H9 (cell line): ENCODE results near the gene FANCC. TPM values are rescaled to one million over a fixed set of nuclear protein-coding genes. Genes with fewer than 3 reads are reported as not detected.

Experiments used
- DNase-seq: peaks from one replicate; pipeline ENCODE4 v3.0.0-alpha.2; 2017
- H2AFZ ChIP-seq: one replicate; pipeline ENCODE4 v1.6.1; 2013; ENCODE audit warnings: mild to moderate bottlenecking, low read length, control low read depth, moderate library complexity
- H2AK5ac ChIP-seq: 2 replicates; pipeline ENCODE4 v1.6.1; 2013; ENCODE audit warnings: low read length, control low read depth, mixed read lengths; ENCODE audit not compliant: insufficient read length
- H2BK120ac ChIP-seq: one replicate; pipeline ENCODE4 v1.6.1; 2013; ENCODE audit warnings: low read depth, mild to moderate bottlenecking, low read length, control low read depth, inconsistent platforms; ENCODE audit not compliant: poor library complexity, severe bottlenecking
- H2BK12ac ChIP-seq: 2 replicates; pipeline ENCODE4 v1.6.1; 2013; ENCODE audit warnings: low read length, control low read depth, mixed read lengths, low read depth; ENCODE audit not compliant: insufficient read length
- H2BK15ac ChIP-seq: 2 replicates; pipeline ENCODE4 v1.6.1; 2013; ENCODE audit warnings: low read depth, low read length, control low read depth
- H2BK20ac ChIP-seq: one replicate; pipeline ENCODE4 v1.6.1; 2013; ENCODE audit warnings: low read depth, mild to moderate bottlenecking, low read length, control low read depth, inconsistent platforms; ENCODE audit not compliant: poor library complexity, severe bottlenecking
- H2BK5ac ChIP-seq: 2 replicates; pipeline ENCODE4 v1.6.1; 2013; ENCODE audit warnings: low read length, control low read depth, mixed read lengths; ENCODE audit not compliant: insufficient read length
- H3K14ac ChIP-seq: 2 replicates; pipeline ENCODE4 v1.6.1; 2013; ENCODE audit warnings: low read length, control low read depth; ENCODE audit not compliant: insufficient read depth
- H3K18ac ChIP-seq: 2 replicates; pipeline ENCODE4 v1.6.1; 2013; ENCODE audit warnings: low read depth, mild to moderate bottlenecking, mixed read lengths, low read length, control low read depth; ENCODE audit not compliant: insufficient read length
- H3K23ac ChIP-seq: 2 replicates; pipeline ENCODE4 v1.6.1; 2013; ENCODE audit warnings: low read length, control low read depth, mixed read lengths, low read depth; ENCODE audit not compliant: insufficient read length
- H3K23me2 ChIP-seq: 2 replicates; pipeline ENCODE4 v1.6.1; 2013; ENCODE audit warnings: low read depth, mild to moderate bottlenecking, mixed read lengths, low read length, control low read depth; ENCODE audit not compliant: insufficient read length, poor library complexity, severe bottlenecking
- H3K27ac ChIP-seq: 2 replicates; pipeline ENCODE4 v1.5.1; 2013; ENCODE audit warnings: low read length, control low read depth, mixed read lengths, low read depth; ENCODE audit not compliant: insufficient read length
- H3K27me3 ChIP-seq: 2 replicates; pipeline ENCODE4 v1.6.1; 2013; ENCODE audit warnings: low read length, control low read depth, inconsistent platforms; ENCODE audit not compliant: insufficient read depth
- H3K4ac ChIP-seq: 2 replicates; pipeline ENCODE4 v1.6.1; 2013; ENCODE audit warnings: low read depth, mild to moderate bottlenecking, control low read depth, inconsistent platforms, low read length, moderate library complexity
- H3K4me1 ChIP-seq: 2 replicates; pipeline ENCODE4 v1.6.1; 2013; ENCODE audit warnings: low read length, control low read depth, inconsistent platforms; ENCODE audit not compliant: insufficient read depth
- H3K4me2 ChIP-seq: 2 replicates; pipeline ENCODE4 v1.6.1; 2013; ENCODE audit warnings: low read length, control low read depth, mixed read lengths; ENCODE audit not compliant: insufficient read length, insufficient read depth
- H3K56ac ChIP-seq: 2 replicates; pipeline ENCODE4 v1.6.1; 2013; ENCODE audit warnings: low read depth, mild to moderate bottlenecking, mixed read lengths, low read length, control low read depth; ENCODE audit not compliant: insufficient read length
- H3K79me1 ChIP-seq: 2 replicates; pipeline ENCODE4 v1.6.1; 2013; ENCODE audit warnings: low read depth, mild to moderate bottlenecking, moderate library complexity, low read length, control low read depth, inconsistent platforms; ENCODE audit not compliant: insufficient read depth, poor library complexity, severe bottlenecking
- H3K79me2 ChIP-seq: 2 replicates; pipeline ENCODE4 v1.6.1; 2013; ENCODE audit warnings: low read length, control low read depth, inconsistent platforms; ENCODE audit not compliant: insufficient read depth
- H3K9ac ChIP-seq: 2 replicates; pipeline ENCODE4 v1.6.1; 2013; ENCODE audit warnings: low read length, control low read depth, mixed read lengths; ENCODE audit not compliant: insufficient read length; ENCODE audit errors: extremely low read depth
- H3K9me3 ChIP-seq: one replicate; pipeline ENCODE4 v1.6.1; 2013; ENCODE audit warnings: low read depth, low read length, inconsistent platforms; ENCODE audit not compliant: control insufficient read depth
- H3T11ph ChIP-seq: one replicate; pipeline ENCODE4 v1.6.1; 2013; ENCODE audit warnings: mild to moderate bottlenecking, low read length, control low read depth, inconsistent platforms
- H4K20me1 ChIP-seq: one replicate; pipeline ENCODE4 v1.6.1; 2013; ENCODE audit not compliant: control insufficient read depth, insufficient read length, insufficient read depth
- H4K5ac ChIP-seq: 2 replicates; pipeline ENCODE4 v1.6.1; 2013; ENCODE audit warnings: low read depth, mild to moderate bottlenecking, mixed read lengths, low read length, control low read depth; ENCODE audit not compliant: insufficient read length
- H4K8ac ChIP-seq: replicated peaks from 2 replicates; pipeline ENCODE4 v1.6.1; 2013; ENCODE audit warnings: low read length, control low read depth, mixed read lengths, low read depth; ENCODE audit not compliant: insufficient read length
- H4K91ac ChIP-seq: 2 replicates; pipeline ENCODE4 v1.6.1; 2013; ENCODE audit warnings: low read depth, mild to moderate bottlenecking, moderate library complexity, mixed read lengths, low read length, control low read depth; ENCODE audit not compliant: insufficient read length
- H3K27ac Mint-ChIP-seq, 3 experiments: 2 replicates in 2 of 3; 3 replicates in 1 of 3; pipeline ENCODE4 v1.8.0; 2020 to 2021; ENCODE audit warnings: mixed read lengths in 3 of 3, mild to moderate bottlenecking in 1 of 3, moderate library complexity in 1 of 3
- H3K27me3 Mint-ChIP-seq: 2 replicates; pipeline ENCODE4 v1.8.0; 2021; ENCODE audit warnings: low read depth, mild to moderate bottlenecking, moderate library complexity, mixed read lengths
- H3K36me3 Mint-ChIP-seq, 3 experiments: 2 replicates in 2 of 3; 3 replicates in 1 of 3; pipeline ENCODE4 v1.8.0; 2020 to 2021; ENCODE audit warnings: low read depth in 3 of 3, mixed read lengths in 3 of 3; ENCODE audit not compliant: insufficient read depth in 1 of 3
- H3K4me1 Mint-ChIP-seq, 2 experiments: 2 replicates each; pipeline ENCODE4 v1.8.0; 2020; ENCODE audit warnings: mixed read lengths in 2 of 2
- H3K4me3 Mint-ChIP-seq, 2 experiments: 2 replicates in 1 of 2; 3 replicates in 1 of 2; pipeline ENCODE4 v1.8.0; 2020 to 2021; ENCODE audit warnings: mild to moderate bottlenecking in 2 of 2, mixed read lengths in 2 of 2, moderate library complexity in 1 of 2
- H3K9me3 Mint-ChIP-seq, 2 experiments: 2 replicates in 1 of 2; 3 replicates in 1 of 2; pipeline ENCODE4 v1.8.0; 2020; ENCODE audit warnings: mild to moderate bottlenecking in 2 of 2, mixed read lengths in 2 of 2, moderate library complexity in 1 of 2
- CTCF ChIP-seq: fragments of 200-600 bp; sonication (generic); conservative IDR thresholded peaks from 3 replicates; pipeline ENCODE4 v1.8.0; 2021; ENCODE audit warnings: antibody characterized with exemption, mild to moderate bottlenecking
- WGBS: extraction: QIAGEN DNeasy Blood & Tissue Kit; methylation state at CpG from one replicate; pipeline ENCODE4 v1.1.7; 2013; ENCODE audit warnings: missing lambda C conversion rate, low lambda C conversion rate, mixed read lengths; ENCODE audit not compliant: insufficient read length; ENCODE audit errors: extremely low coverage; 5-methylcytosine and 5-hydroxymethylcytosine counted together
- total RNA-seq: library from RNA; stranded (reverse); gene quantifications from 2 replicates; pipeline ENCODE4 v1.2.1, GENCODE V29; 2021

The FANCC gene
- total RNA-seq, 1 experiment from 2014 or later = 14.6 TPM

DNA sequence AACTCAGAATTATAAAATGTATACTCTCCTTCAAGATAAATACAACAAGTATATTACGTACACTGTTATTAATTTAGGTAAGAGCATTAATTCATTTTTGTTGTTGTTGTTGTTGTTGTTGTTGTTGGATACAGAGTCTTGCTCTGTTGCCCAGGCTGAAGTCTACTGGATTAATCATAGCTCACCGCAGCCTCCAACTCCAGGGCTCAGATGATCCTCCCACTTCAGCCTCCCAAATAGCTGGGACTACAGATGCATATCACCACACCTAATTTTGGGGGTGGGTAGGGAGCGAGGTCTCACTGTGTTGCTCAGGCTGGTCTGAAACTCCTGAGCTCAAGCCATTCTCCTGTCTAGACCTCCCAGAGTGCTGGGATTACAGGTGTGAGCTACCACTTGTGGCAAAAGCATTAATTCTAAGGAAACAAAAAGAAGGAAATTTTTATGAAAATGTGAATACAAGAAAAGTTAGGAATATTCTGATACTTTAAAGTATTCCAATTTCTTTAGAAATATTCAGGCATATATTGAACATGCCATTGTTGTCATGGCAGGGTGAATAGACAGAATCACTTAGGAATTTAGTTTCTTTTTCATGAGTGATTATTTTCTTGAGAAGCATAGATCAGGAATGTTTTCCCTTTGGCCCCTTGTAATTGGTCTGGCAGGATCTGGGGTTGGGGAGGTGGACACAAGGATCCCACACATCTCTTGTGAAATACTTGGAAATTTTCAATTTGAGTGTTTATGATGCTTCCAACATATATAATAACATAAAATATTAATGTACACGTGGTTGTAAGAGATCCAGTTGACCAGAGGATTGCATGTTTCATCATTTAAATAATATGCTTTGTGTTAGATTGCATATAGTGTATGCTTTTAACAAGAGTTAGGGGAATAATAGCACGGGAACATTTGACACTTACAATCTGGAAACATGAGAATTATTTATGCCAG is 263.6 kb downstream of the FANCC start:
- no peak overlapping the region for H3K23ac ChIP-seq
- no peak overlapping the region for H2BK120ac ChIP-seq
- H3K4ac ChIP-seq = no peak overlapping the region
- H4K5ac ChIP-seq = no peak overlapping the region
- no peaks in the 10 kb centered on the region for H3K79me1 ChIP-seq
- peaks cover 2% of the 10 kb centered on the region; the same call in 1 of the 2 replicates for H3K4me1 ChIP-seq
- no peaks in the 10 kb centered on the region for H4K20me1 ChIP-seq
- no peak overlapping the region for H2BK15ac ChIP-seq
- H3K4me1 Mint-ChIP-seq = peaks cover 19 to 43% of the 10 kb centered on the region in 2 experiments
- no peak for TF ChIP-seq CTCF
- no peak overlapping the region for H3K9ac ChIP-seq
- H2BK12ac ChIP-seq = no peak overlapping the region
- H3K4me3 Mint-ChIP-seq = no peak overlapping the region
- no peak overlapping the region for H2AFZ ChIP-seq
- H4K8ac ChIP-seq = no peak overlapping the region
- no peak overlapping the region for H2BK5ac ChIP-seq
- no peak for DNase-seq
- H2BK20ac ChIP-seq = no peak overlapping the region
- H3K18ac ChIP-seq = no peak overlapping the region
- H3K36me3 Mint-ChIP-seq = no peaks in the 10 kb centered on the region
- no peak overlapping the region for H3K27ac Mint-ChIP-seq
- no peak overlapping the region for H3K4me2 ChIP-seq
- H3K23me2 ChIP-seq = no peaks in the 10 kb centered on the region
- no peak overlapping the region for H3K27ac ChIP-seq
- WGBS = no CpG with 5 or more reads among the region's 5 CpGs
- no peak overlapping the region for H3K14ac ChIP-seq
- no peak overlapping the region for H2AK5ac ChIP-seq
- H3K9me3 Mint-ChIP-seq = no peaks in the 10 kb centered on the region
- H3K27me3 ChIP-seq = no peaks in the 10 kb centered on the region
- no peaks in the 10 kb centered on the region for H3K9me3 ChIP-seq
- H3K27me3 Mint-ChIP-seq = peaks cover 12% of the 10 kb centered on the region
- H3T11ph ChIP-seq = no peak overlapping the region
- no peak overlapping the region for H4K91ac ChIP-seq
- no peaks in the 10 kb centered on the region for H3K79me2 ChIP-seq
- H3K56ac ChIP-seq = no peak overlapping the region
